Mesenchymal stem cell (in vitro differentiated cells and primary cell): ENCODE results near the gene PTPRN2.

Experiments used
- DNase-seq: peaks from one replicate; pipeline ENCODE4 v3.0.0-alpha.2; 2013
- H2AFZ ChIP-seq: one replicate; pipeline ENCODE4 v1.6.1; 2013; ENCODE audit warnings: low read depth, mild to moderate bottlenecking, control low read depth, inconsistent platforms, low read length, moderate library complexity
- H2AK5ac ChIP-seq: 2 replicates; pipeline ENCODE4 v1.6.1; 2013; ENCODE audit warnings: low read length, moderate library complexity, mild to moderate bottlenecking, inconsistent platforms; ENCODE audit not compliant: severe bottlenecking
- H2BK120ac ChIP-seq: one replicate; pipeline ENCODE4 v1.6.1; 2013; ENCODE audit warnings: low read depth, mild to moderate bottlenecking, inconsistent platforms, low read length, moderate library complexity
- H2BK12ac ChIP-seq, 2 experiments: one replicate each; pipeline ENCODE4 v1.6.1; 2013; ENCODE audit warnings: inconsistent platforms in 2 of 2, low read length in 2 of 2, mild to moderate bottlenecking in 2 of 2, moderate library complexity in 2 of 2, control low read depth in 1 of 2
- H2BK15ac ChIP-seq: one replicate; pipeline ENCODE4 v1.6.1; 2013; ENCODE audit warnings: mild to moderate bottlenecking, low read depth, inconsistent platforms; ENCODE audit not compliant: poor library complexity, severe bottlenecking
- H2BK5ac ChIP-seq: 2 replicates; pipeline ENCODE4 v1.6.1; 2013; ENCODE audit warnings: low read depth, mild to moderate bottlenecking, low read length, control low read depth, inconsistent platforms; ENCODE audit not compliant: poor library complexity, severe bottlenecking
- H3K14ac ChIP-seq, 2 experiments: one replicate each; pipeline ENCODE4 v1.6.1; 2013; ENCODE audit warnings: inconsistent platforms in 2 of 2, low read length in 2 of 2, control low read depth in 1 of 2, mild to moderate bottlenecking in 1 of 2, moderate library complexity in 1 of 2
- H3K18ac ChIP-seq, 2 experiments: one replicate each; pipeline ENCODE4 v1.6.1; 2013; ENCODE audit warnings: inconsistent platforms in 2 of 2, low read length in 2 of 2, control low read depth in 1 of 2, low read depth in 1 of 2, mild to moderate bottlenecking in 1 of 2
- H3K23ac ChIP-seq, 2 experiments: one replicate each; pipeline ENCODE4 v1.6.1; 2013; ENCODE audit warnings: inconsistent platforms in 2 of 2, low read length in 2 of 2, mild to moderate bottlenecking in 2 of 2, moderate library complexity in 2 of 2, control low read depth in 1 of 2
- H3K27ac ChIP-seq: 2 replicates; pipeline ENCODE4 v1.5.1; 2013; ENCODE audit warnings: mild to moderate bottlenecking, moderate library complexity, low read length, control low read depth, inconsistent platforms; ENCODE audit not compliant: poor library complexity, severe bottlenecking
- H3K27me3 ChIP-seq, 2 experiments: 2 replicates each; pipeline versions ENCODE4 v1.6.1 to v1.7.0; 2013; ENCODE audit warnings: low read length in 2 of 2, mild to moderate bottlenecking in 2 of 2, moderate library complexity in 2 of 2, control low read depth in 1 of 2, inconsistent platforms in 1 of 2; ENCODE audit not compliant: control insufficient read depth in 1 of 2, insufficient read depth in 1 of 2
- H3K36me3 ChIP-seq, 2 experiments: 2 replicates each; pipeline versions ENCODE4 v1.6.1 to v1.7.0; 2013; ENCODE audit warnings: low read length in 2 of 2, control low read depth in 1 of 2, inconsistent platforms in 1 of 2, low read depth in 1 of 2, mild to moderate bottlenecking in 1 of 2; ENCODE audit not compliant: insufficient read depth in 2 of 2, control insufficient read depth in 1 of 2
- H3K4ac ChIP-seq, 2 experiments: one replicate each; pipeline ENCODE4 v1.6.1; 2013; ENCODE audit warnings: inconsistent platforms in 2 of 2, low read length in 2 of 2, mild to moderate bottlenecking in 2 of 2, moderate library complexity in 2 of 2, control low read depth in 1 of 2, low read depth in 1 of 2
- H3K4me1 ChIP-seq: 2 replicates; pipeline ENCODE4 v1.6.1; 2013; ENCODE audit warnings: low read depth, low read length, control low read depth; ENCODE audit not compliant: control insufficient read depth, insufficient read depth
- H3K4me2 ChIP-seq: 2 replicates; pipeline ENCODE4 v1.6.1; 2013; ENCODE audit warnings: low read length, mild to moderate bottlenecking, inconsistent platforms; ENCODE audit not compliant: poor library complexity, severe bottlenecking
- H3K4me3 ChIP-seq, 2 experiments: 2 replicates each; pipeline versions ENCODE4 v1.5.1 to v1.7.0; 2013; ENCODE audit warnings: low read length in 2 of 2, mild to moderate bottlenecking in 2 of 2, control low read depth in 1 of 2, low read depth in 1 of 2; ENCODE audit not compliant: insufficient read depth in 1 of 2
- H3K79me1 ChIP-seq: replicated peaks from 2 replicates; pipeline ENCODE4 v1.6.1; 2013; ENCODE audit warnings: mild to moderate bottlenecking, control low read depth, low read length, inconsistent platforms; ENCODE audit not compliant: poor library complexity, severe bottlenecking
- H3K9ac ChIP-seq: 2 replicates; pipeline ENCODE4 v1.7.0; 2013; ENCODE audit warnings: mild to moderate bottlenecking, low read length, moderate library complexity
- H3K9me3 ChIP-seq: 2 replicates; pipeline ENCODE4 v1.7.0; 2013; ENCODE audit warnings: mild to moderate bottlenecking, low read length; ENCODE audit not compliant: control insufficient read depth
- H4K8ac ChIP-seq: one replicate; pipeline ENCODE4 v1.6.1; 2013; ENCODE audit warnings: inconsistent platforms, mild to moderate bottlenecking, low read length, moderate library complexity
- H4K91ac ChIP-seq: one replicate; pipeline ENCODE4 v1.6.1; 2013; ENCODE audit warnings: mild to moderate bottlenecking, low read length, inconsistent platforms
- WGBS: methylation state at CpG from one replicate; pipeline ENCODE4 v1.1.7; 2013; ENCODE audit warnings: mixed read lengths; 5-methylcytosine and 5-hydroxymethylcytosine counted together

Gene PTPRN2

GRCh38 chr7:158110034-158110590, 477.5 kb downstream of the PTPRN2 start:
- Histone ChIP-seq H3K18ac (no peak overlapping the region), H2BK12ac (no peak overlapping the region), H2BK15ac (no peak overlapping the region), H2BK120ac (no peak overlapping the region), H4K8ac (no peak overlapping the region), H2AFZ (no peak overlapping the region), H3K4me1 (no peaks in the 10 kb centered on the region), H3K23ac (no peak overlapping the region), H3K79me1 (no peaks in the 10 kb centered on the region), H3K9me3 (peaks cover 22% of the 10 kb centered on the region), H4K91ac (no peak overlapping the region), H3K27me3 (no peaks in the 10 kb centered on the region), H2AK5ac (no peak overlapping the region), H3K27ac (no peak overlapping the region), H3K36me3 (no peaks in the 10 kb centered on the region), H3K9ac (no peak overlapping the region), H3K4ac (no peak overlapping the region), H3K4me3 (no peak overlapping the region), H3K4me2 (no peak overlapping the region), H2BK5ac (no peak overlapping the region), H3K14ac (no peak overlapping the region)
- no peak for DNase-seq
- 83% methylated on average over 15 of the region's 15 CpGs for WGBS

- Histone ChIP-seq H3K14ac (no peak overlapping the region), H3K4ac (no peak overlapping the region), H3K9me3 (peaks cover 24% of the 10 kb centered on the region), H3K18ac (no peak overlapping the region), H4K8ac (no peak overlapping the region), H3K4me2 (no peak overlapping the region), H3K23ac (no peak overlapping the region), H3K27ac (no peak overlapping the region), H2BK12ac (no peak overlapping the region), H3K36me3 (no peaks in the 10 kb centered on the region), H2BK5ac (no peak overlapping the region), H2AFZ (no peak overlapping the region), H3K4me1 (no peaks in the 10 kb centered on the region), H3K27me3 (no peaks in the 10 kb centered on the region), H4K91ac (no peak overlapping the region), H3K4me3 (no peak overlapping the region), H3K9ac (no peak overlapping the region), H3K79me1 (no peaks in the 10 kb centered on the region), H2BK120ac (no peak overlapping the region), H2BK15ac (no peak overlapping the region), H2AK5ac (no peak overlapping the region)
- 78% methylated on average over 12 of the region's 12 CpGs for WGBS
- no peak for DNase-seq
Measured at GRCh38 chr7:158109364-158110033, 478.1 kb downstream of the PTPRN2 start.

- Histone ChIP-seq H3K9ac (no peak overlapping the region), H2BK12ac (no peak overlapping the region), H3K4me1 (no peaks in the 10 kb centered on the region), H3K36me3 (no peaks in the 10 kb centered on the region), H3K4me2 (no peak overlapping the region), H2AFZ (no peak overlapping the region), H4K91ac (no peak overlapping the region), H3K27ac (no peak overlapping the region), H3K4me3 (no peak overlapping the region), H3K4ac (no peak overlapping the region), H2BK15ac (no peak overlapping the region), H3K9me3 (peaks cover 24% of the 10 kb centered on the region), H3K18ac (no peak overlapping the region), H2BK5ac (no peak overlapping the region), H2BK120ac (no peak overlapping the region), H2AK5ac (no peak overlapping the region), H3K23ac (no peak overlapping the region), H3K14ac (no peak overlapping the region), H3K27me3 (no peaks in the 10 kb centered on the region), H3K79me1 (no peaks in the 10 kb centered on the region), H4K8ac (no peak overlapping the region)
- 71% methylated on average over 4 of the region's 4 CpGs for WGBS
- DNase-seq = no peak
Measured at GRCh38 chr7:158108646-158109293, 478.9 kb downstream of the PTPRN2 start.

GRCh38 chr7:158107806-158108205, 479.8 kb downstream of the PTPRN2 start:
- no peak overlapping the region for H2AK5ac ChIP-seq
- no peaks in the 10 kb centered on the region for H3K27me3 ChIP-seq
- H3K18ac ChIP-seq = no peak overlapping the region
- no peak overlapping the region for H3K4ac ChIP-seq
- DNase-seq = no peak
- no peak overlapping the region for H2BK15ac ChIP-seq
- H3K4me2 ChIP-seq = no peak overlapping the region
- H3K36me3 ChIP-seq = no peaks in the 10 kb centered on the region
- no peaks in the 10 kb centered on the region for H3K79me1 ChIP-seq
- no peak overlapping the region for H2BK120ac ChIP-seq
- no peak overlapping the region for H4K91ac ChIP-seq
- no peaks in the 10 kb centered on the region for H3K4me1 ChIP-seq
- no peak overlapping the region for H3K27ac ChIP-seq
- no peak overlapping the region for H2BK12ac ChIP-seq
- peaks cover 20% of the 10 kb centered on the region for H3K9me3 ChIP-seq
- no peak overlapping the region for H3K9ac ChIP-seq
- no peak overlapping the region for H3K14ac ChIP-seq
- H2BK5ac ChIP-seq = no peak overlapping the region
- H3K4me3 ChIP-seq = peak overlapping the region in 1 of 2 experiments; percentile 18
- H4K8ac ChIP-seq = no peak overlapping the region
- H3K23ac ChIP-seq = no peak overlapping the region
- H2AFZ ChIP-seq = no peak overlapping the region
- WGBS = 63% methylated on average over 2 of the region's 2 CpGs
